ENCODE results near the gene SYT5. TPM values are rescaled to one million over a fixed set of nuclear protein-coding genes. Genes with fewer than 3 reads are reported as not detected.

Gene SYT5
- total and polyA plus RNA-seq, 2 of the 13 experiments (the other 11 are each of a cell fraction or from before 2014, with no cell fraction given): not detected

GRCh38 chr19:55178781-55179599 lies 1.1 kb downstream of the SYT5 start (continued):
- TF ChIP-seq PRDM15 (CRISPR knock-in tag; IDR thresholded peaks at IDR 0.05) (peak; percentile 98), TARDBP (CRISPR knock-in tag; IDR thresholded peaks at IDR 0.05) (0 out of 2 replicates have a peak, but pooled peaks have one; percentile 5), ARID4A (CRISPR knock-in tag; IDR thresholded peaks at IDR 0.05; ENCODE audit: borderline replicate concordance) (peak; percentile 45; the same call in 1 of the 2 replicates), ZNF547 (CRISPR knock-in tag; IDR thresholded peaks at IDR 0.05) (peak; percentile 17; the same call in 1 of the 2 replicates), E2F1 (CRISPR knock-in tag; IDR thresholded peaks at IDR 0.05) (no peak), TBP (CRISPR knock-in tag; IDR thresholded peaks at IDR 0.05) (no peak), POLR2G (IDR thresholded peaks at IDR 0.05; ENCODE audit: low read depth, low read length) (no peak), HCFC1 (IDR thresholded peaks at IDR 0.05; ENCODE audit: low read depth, low read length) (peak; percentile 95), TSC22D2 (CRISPR knock-in tag; IDR thresholded peaks at IDR 0.05; ENCODE audit: borderline replicate concordance) (0 out of 2 replicates have a peak, but pooled peaks have one; percentile 33), ZNF687 (CRISPR knock-in tag; IDR thresholded peaks at IDR 0.05) (peak; percentile 43), MYNN (CRISPR knock-in tag; IDR thresholded peaks at IDR 0.05; ENCODE audit: low read depth) (peak; percentile 87; the same call in 1 of the 2 replicates)
